ENCODE data around the gene USH1C.

The USH1C gene

GRCh38 chr11:17460406-17460805 is 83.8 kb downstream of the USH1C start:
- DNase-seq: no peak

GRCh38 chr11:17459236-17459896 is 84.8 kb downstream of the USH1C start:
- DNase-seq: no peak

- no peak for DNase-seq
These were observed 85.9 kb downstream of the USH1C start for GRCh38 chr11:17458268-17458667.

- DNase-seq: no peak
These were observed 86.6 kb downstream of the USH1C start for GRCh38 chr11:17457396-17458173.

GRCh38 chr11:17452668-17453067 is 91.5 kb downstream of the USH1C start:
- DNase-seq: no peak

- DNase-seq: no peak
These were observed 95.1 kb downstream of the USH1C start for GRCh38 chr11:17449158-17449557.

- DNase-seq: no peak
These were observed 97.7 kb downstream of the USH1C start for GRCh38 chr11:17446482-17446881.

- DNase-seq: no peak
These were observed 98.9 kb downstream of the USH1C start for GRCh38 chr11:17445240-17445795.

GRCh38 chr11:17443926-17444690 is 100.1 kb downstream of the USH1C start:
- DNase-seq: no peak
